ENCODE measurements around the gene CBX8. TPM values are rescaled to one million over a fixed set of nuclear protein-coding genes. Genes with fewer than 3 reads are reported as not detected.

Gene CBX8
- total and polyA plus RNA-seq, 2 of the 8 experiments (the other 6 are each of a cell fraction or from before 2014, with no cell fraction given) = 0.09 to 2.1 TPM

GRCh38 chr17:79842656-79843473 lies 46.0 kb upstream of the CBX8 start:
- Histone ChIP-seq H3K36me3 (ENCODE audit: control insufficient read depth in 2 of 4, insufficient read depth in 4 of 4, low read length in 3 of 4) (peaks cover 0 to 16% (median 0%) of the 10 kb centered on the region in 4 experiments; a peak in 1 of 8 replicates), H3K23ac (ENCODE audit: insufficient read length) (no peak overlapping the region), H3K23me2 (ENCODE audit: low read depth, low read length) (peaks cover 10% of the 10 kb centered on the region; the same call in 1 of the 2 replicates), H2BK5ac (ENCODE audit: low read depth, low read length) (no peak overlapping the region), H3K56ac (replicated peaks; ENCODE audit: insufficient read length, low read depth, low read length) (no peak overlapping the region), H3K9me3 (ENCODE audit: insufficient read depth in 2 of 2, low read depth in 1 of 2, low read length in 1 of 2) (peaks cover 0 to 8% of the 10 kb centered on the region in 2 experiments; a peak in 2 of 4 replicates), H2AFZ (ENCODE audit: low read length) (no peak overlapping the region), H2BK20ac (ENCODE audit: low read length) (no peak overlapping the region), H2BK12ac (ENCODE audit: low read depth, low read length) (peak overlapping the region; percentile 50; the same call in 1 of the 2 replicates), H4K8ac (ENCODE audit: extremely low read depth, insufficient read depth, low read length) (no peak overlapping the region), H3K79me2 (ENCODE audit: control insufficient read depth in 1 of 2, insufficient read depth in 2 of 2, low read length in 2 of 2) (no peaks in the 10 kb centered on the region), H3K27me3 (replicated peaks in 1 of 4; ENCODE audit: control insufficient read depth in 3 of 4, extremely low read depth in 1 of 4, insufficient read depth in 3 of 4, low read length in 3 of 4) (peaks cover 61 to 72% (median 68%) of the 10 kb centered on the region in 4 experiments), H3K4me2 (ENCODE audit: insufficient read depth in 1 of 2, low read depth in 2 of 2, low read length in 2 of 2) (peak overlapping the region; percentile 77 to 90; a peak in 2 of 4 replicates), H3K79me1 (ENCODE audit: low read depth, low read length) (no peaks in the 10 kb centered on the region), H4K20me1 (replicated peaks in 1 of 2; ENCODE audit: control insufficient read depth in 1 of 2, insufficient read depth in 2 of 2, low read length in 2 of 2) (peaks cover 6 to 8% of the 10 kb centered on the region in 2 experiments), H3K4ac (replicated peaks; ENCODE audit: insufficient read length, low read depth, low read length) (no peak overlapping the region), H3K14ac (ENCODE audit: insufficient read length) (no peak overlapping the region), H4K5ac (ENCODE audit: insufficient read length, low read depth, low read length) (no peak overlapping the region), H4K91ac (replicated peaks; ENCODE audit: insufficient read length, low read length) (no peak overlapping the region), H2BK120ac (replicated peaks; ENCODE audit: low read depth, low read length) (no peak overlapping the region), H3K9ac (replicated peaks in 1 of 4; ENCODE audit: extremely low read depth in 1 of 4, low read depth in 3 of 4, low read length in 3 of 4) (no peak overlapping the region), H3K18ac (ENCODE audit: extremely low read depth, low read length) (no peak overlapping the region; the same call in 1 of the 2 replicates), H3K4me3 (ENCODE audit: extremely low read depth in 1 of 4, insufficient read depth in 2 of 4, low read depth in 3 of 4, low read length in 4 of 4) (peak overlapping the region in 3 of 4 experiments; percentile 11 to 60 (median 14); a peak in 4 of 8 replicates), H2BK15ac (ENCODE audit: low read length) (no peak overlapping the region), H2AK5ac (ENCODE audit: low read depth, low read length) (no peak overlapping the region), H3K4me1 (replicated peaks in 1 of 4; ENCODE audit: control insufficient read depth in 3 of 4, insufficient read depth in 4 of 4, low read length in 3 of 4) (peaks cover under 1 to 26% (median 15%) of the 10 kb centered on the region in 4 experiments; a peak in 6 of 7 replicates), H3K27ac (ENCODE audit: low read depth, low read length) (no peak overlapping the region)
- TF ChIP-seq JUN (IDR thresholded peaks at IDR 0.05; ENCODE audit: low read depth, low read length) (no peak), SUZ12 (IDR thresholded peaks at IDR 0.05; ENCODE audit: low read length) (peak; percentile 95), TAF1 (IDR thresholded peaks at IDR 0.05; ENCODE audit: low read depth, low read length) (no peak), RNF2 (IDR thresholded peaks at IDR 0.05; ENCODE audit: borderline replicate concordance, low read depth, low read length, missing control alignments, poor library complexity, severe bottlenecking) (peak; percentile 81), EZH2 (IDR thresholded peaks at IDR 0.05; ENCODE audit: low read depth, low read length, severe bottlenecking) (peak; percentile 97), PHF8 (conservative IDR thresholded peaks at IDR 0.05; ENCODE audit: low read depth, low read length) (no peak), RFX5 (IDR thresholded peaks at IDR 0.05; ENCODE audit: borderline replicate concordance, low read depth, low read length) (no peak), CBX8 (IDR thresholded peaks at IDR 0.05; ENCODE audit: borderline replicate concordance, low read depth, low read length) (0 out of 2 replicates have a peak, but pooled peaks have one; percentile 15), BCL11A (IDR thresholded peaks at IDR 0.05; ENCODE audit: low read depth in 2 of 2, low read length in 2 of 2) (no peak)
- ChIA-PET POLR2A (ENCODE audit: partially characterized antibody) (interaction anchor here (0.9 to 7.6 kb wide), 9 partner anchors 10 to 151 kb away, joined by 3 to 111 read pairs (median 4); partner anchors contain the start of gene CBX8), CTCF (ENCODE audit: partially characterized antibody) (interaction anchor here (1.0 to 11.6 kb wide), 14 partner anchors 9 to 132 kb away, joined by 3 to 181 read pairs (median 9); no protein-coding TSS in a partner anchor)
- WGBS, 2 experiments (ENCODE audit: extremely low coverage in 1 of 2, insufficient coverage in 1 of 2, insufficient read length in 1 of 2, insufficient replicate concordance in 2 of 2, low coverage in 1 of 2, low lambda C conversion rate in 2 of 2, missing lambda C conversion rate in 1 of 2) = 10% methylated on average over 33 of the region's 66 CpGs; no CpG with 5 or more reads in 1 of the 2 experiments
- FAIRE-seq (no peak), DNase-seq (ENCODE audit: low read depth in 1 of 2, low spot score in 2 of 2) (peak in 1 of 2 experiments; percentile 56)

All from H1 (cell line).